Amygdala (tissue), 56 donors: ENCODE data around the gene IGFBPL1.
"Not testable (repeated sequence)": the region's sequence is repeated elsewhere in the genome, so short reads cannot be mapped to it uniquely, and the experiment has no call there.

Experiments
- DNase-seq, 56 donors: peaks; one replicate each; lab custom pipeline; 2025; lab: John Stamatoyannopoulos, UW

The IGFBPL1 gene

GRCh38 chr9:38423973-38424843 is at the start of gene IGFBPL1:
IGFBPL1 (minus strand) TSS chr9:38424454; CDS start chr9:38424424, 30 bp downstream.
- peak in 3 of 56 donors; percentile 11 to 28 (median 24) for DNase-seq

GRCh38 chr9:38472583-38473249 is 48.5 kb upstream of the IGFBPL1 start:
- DNase-seq = not testable (repeated sequence)

- DNase-seq = no peak
Measured at GRCh38 chr9:38467404-38467803, 43.1 kb upstream of the IGFBPL1 start.

GRCh38 chr9:38453835-38454234 is 29.6 kb upstream of the IGFBPL1 start:
- DNase-seq = no peak

GRCh38 chr9:38451162-38451561 is 26.9 kb upstream of the IGFBPL1 start:
- DNase-seq = no peak

- DNase-seq = no peak
Measured at GRCh38 chr9:38447703-38448102, 23.4 kb upstream of the IGFBPL1 start.

- no peak for DNase-seq
Measured at GRCh38 chr9:38445154-38446043, 21.1 kb upstream of the IGFBPL1 start.

GRCh38 chr9:38443597-38443996 is 19.3 kb upstream of the IGFBPL1 start:
- DNase-seq = no peak

- no peak for DNase-seq
Measured at GRCh38 chr9:38443181-38443580, 18.9 kb upstream of the IGFBPL1 start.

GRCh38 chr9:38442473-38443096 is 18.3 kb upstream of the IGFBPL1 start:
- DNase-seq = no peak

GRCh38 chr9:38441347-38442085 is 17.3 kb upstream of the IGFBPL1 start:
- DNase-seq = no peak

- DNase-seq = no peak
Measured at GRCh38 chr9:38440516-38440915, 16.3 kb upstream of the IGFBPL1 start.

GRCh38 chr9:38439916-38440301 is 15.7 kb upstream of the IGFBPL1 start:
- DNase-seq = no peak

GRCh38 chr9:38439291-38439915 is 15.1 kb upstream of the IGFBPL1 start:
- DNase-seq = no peak

GRCh38 chr9:38437193-38437823 is 13.1 kb upstream of the IGFBPL1 start:
- DNase-seq = no peak

- no peak for DNase-seq
Measured at GRCh38 chr9:38436708-38437107, 12.5 kb upstream of the IGFBPL1 start.

- no peak for DNase-seq
Measured at GRCh38 chr9:38435521-38435920, 11.3 kb upstream of the IGFBPL1 start.

- no peak for DNase-seq
Measured at GRCh38 chr9:38434853-38435252, 10.6 kb upstream of the IGFBPL1 start.

- no peak for DNase-seq
Measured at GRCh38 chr9:38434365-38434764, 10.1 kb upstream of the IGFBPL1 start.
